HG02973 (cell line): ENCODE data around the gene PSMB8.
"Not testable (repeated sequence)": the region's sequence is repeated elsewhere in the genome, so short reads cannot be mapped to it uniquely, and the experiment has no call there.

Source experiments
- ATAC-seq: cut with Tn5 transposase; IDR thresholded peaks from one replicate; pipeline ENCODE4 v1.9.1; 2021; ENCODE audit warnings: moderate library complexity; ENCODE audit not compliant: unreplicated experiment

PSMB8 gene

GRCh38 chr6:32838114-32838958, 5.5 kb downstream of the PSMB8 start, which contains the start of gene TAP2:
TSS of gene TAP2 (minus strand) at chr6:32838739. CDS start at chr6:32838233, 506 bp downstream.
- ATAC-seq: peak; percentile 65

- ATAC-seq: no peak
Observed at GRCh38 chr6:32837651-32838113, 6.2 kb downstream of the PSMB8 start.

- no peak for ATAC-seq
Observed at GRCh38 chr6:32836873-32837272, 7.0 kb downstream of the PSMB8 start.

- ATAC-seq: no peak
Observed at GRCh38 chr6:32835167-32835893, 8.5 kb downstream of the PSMB8 start.

- no peak for ATAC-seq
Observed at GRCh38 chr6:32833664-32834063, 10.2 kb downstream of the PSMB8 start.

GRCh38 chr6:32832535-32832934, 11.3 kb downstream of the PSMB8 start:
- ATAC-seq: no peak

- ATAC-seq: no peak
Observed at GRCh38 chr6:32830936-32831335, 12.9 kb downstream of the PSMB8 start.

- ATAC-seq: no peak
Observed at GRCh38 chr6:32830017-32830416, 13.8 kb downstream of the PSMB8 start.

- no peak for ATAC-seq
Observed at GRCh38 chr6:32829495-32829894, 14.4 kb downstream of the PSMB8 start.

GRCh38 chr6:32827025-32827424, 16.8 kb downstream of the PSMB8 start:
- ATAC-seq: no peak

- ATAC-seq: no peak
Observed at GRCh38 chr6:32825966-32826365, 17.9 kb downstream of the PSMB8 start.

GRCh38 chr6:32819729-32820128, 24.1 kb downstream of the PSMB8 start:
- no peak for ATAC-seq

- ATAC-seq: no peak
Observed at GRCh38 chr6:32818867-32819266, 25.0 kb downstream of the PSMB8 start.

GRCh38 chr6:32816746-32817204, 27.1 kb downstream of the PSMB8 start, which contains the start of gene HLA-DOB:
TSS of gene HLA-DOB (minus strand) at chr6:32817002. CDS start at chr6:32816951, 51 bp downstream.
- ATAC-seq: no peak

GRCh38 chr6:32815996-32816395, 27.9 kb downstream of the PSMB8 start:
- ATAC-seq: peak; percentile 50

GRCh38 chr6:32815115-32815514, 28.7 kb downstream of the PSMB8 start:
- ATAC-seq: no peak

GRCh38 chr6:32814145-32814544, 29.7 kb downstream of the PSMB8 start:
- no peak for ATAC-seq

- no peak for ATAC-seq
Observed at GRCh38 chr6:32809171-32809570, 34.7 kb downstream of the PSMB8 start.

GRCh38 chr6:32807020-32807580, 36.7 kb downstream of the PSMB8 start:
- ATAC-seq: no peak

- not testable (repeated sequence) for ATAC-seq
Observed at GRCh38 chr6:32805404-32805803, 38.4 kb downstream of the PSMB8 start.

GRCh38 chr6:32803416-32803815, 40.4 kb downstream of the PSMB8 start:
- ATAC-seq: no peak
